Measurements from ENCODE around the gene AOAH. TPM values are rescaled to one million over a fixed set of nuclear protein-coding genes. Genes with fewer than 3 reads are reported as not detected.
"Not testable (repeated sequence)": the region's sequence is repeated elsewhere in the genome, so short reads cannot be mapped to it uniquely, and the experiment has no call there.

AOAH gene
- total RNA-seq, 2 donors from 2014 or later, result 2.5 to 7.2 TPM

DNA sequence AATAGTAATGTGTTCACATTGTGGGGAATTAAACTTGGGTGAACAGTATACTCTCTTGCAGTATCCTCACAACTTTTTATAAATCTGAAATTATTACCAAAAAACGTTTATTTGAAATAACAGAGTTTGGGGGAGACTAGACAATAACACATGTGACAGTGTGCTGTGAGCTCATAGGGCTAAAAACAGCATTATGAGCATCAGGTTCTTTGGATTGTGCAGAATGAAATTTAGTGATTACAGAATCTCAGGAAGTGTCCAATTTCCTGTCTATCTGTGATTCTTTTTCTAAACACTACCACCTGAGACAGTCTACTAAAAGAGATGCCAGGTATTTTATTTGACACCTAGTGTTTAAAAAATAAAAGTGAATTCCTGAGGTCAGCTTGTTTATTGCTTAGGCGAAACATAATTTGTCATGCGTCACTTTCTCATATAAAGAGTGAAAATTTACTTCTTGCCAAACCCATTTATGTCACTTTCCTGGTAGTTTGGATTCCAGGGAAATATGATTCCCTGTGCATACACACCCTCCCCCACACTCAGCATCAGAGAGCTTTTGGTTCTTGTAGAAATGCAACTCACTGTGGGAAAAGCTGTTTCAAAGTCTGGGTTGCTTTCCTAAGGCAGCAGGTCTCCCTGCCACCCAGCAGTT lies 71.2 kb downstream of the AOAH start:
- Histone ChIP-seq H3K4me3 (no peak overlapping the region), H3K36me3 (no peaks in the 10 kb centered on the region), H3K27ac (no peak overlapping the region), H3K27me3 (no peaks in the 10 kb centered on the region), H3K4me1 (no peaks in the 10 kb centered on the region), H3K9me3 (no peaks in the 10 kb centered on the region)
- no peak for DNase-seq (ENCODE audit: low spot score)
- TF ChIP-seq CTCF (IDR thresholded peaks at IDR 0.05), result no peak

DNA sequence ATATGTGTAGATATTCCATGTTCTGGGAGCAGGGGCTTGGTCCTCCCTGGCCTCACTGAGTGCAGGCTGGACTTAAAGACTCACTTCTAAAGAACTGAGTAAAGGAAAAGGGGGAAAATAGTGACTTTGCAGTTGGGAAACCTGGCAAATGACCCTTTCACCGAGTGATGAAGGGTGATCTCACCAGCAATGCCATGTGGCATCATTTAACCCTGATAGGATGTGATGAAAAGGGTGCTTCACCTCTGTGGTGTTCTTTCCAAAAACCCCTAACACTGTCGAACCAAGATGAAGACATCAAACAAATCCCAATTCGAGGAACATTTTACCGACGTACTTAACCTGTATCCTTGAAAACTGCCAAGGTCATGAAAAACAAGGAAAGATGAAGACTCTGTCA lies 71.9 kb downstream of the AOAH start:
- Histone ChIP-seq H3K9me3 (no peaks in the 10 kb centered on the region), H3K27me3 (no peaks in the 10 kb centered on the region), H3K4me1 (no peaks in the 10 kb centered on the region), H3K27ac (no peak overlapping the region), H3K4me3 (no peak overlapping the region), H3K36me3 (no peaks in the 10 kb centered on the region)
- no peak for DNase-seq (ENCODE audit: low spot score)
- TF ChIP-seq CTCF (IDR thresholded peaks at IDR 0.05), result no peak

DNA sequence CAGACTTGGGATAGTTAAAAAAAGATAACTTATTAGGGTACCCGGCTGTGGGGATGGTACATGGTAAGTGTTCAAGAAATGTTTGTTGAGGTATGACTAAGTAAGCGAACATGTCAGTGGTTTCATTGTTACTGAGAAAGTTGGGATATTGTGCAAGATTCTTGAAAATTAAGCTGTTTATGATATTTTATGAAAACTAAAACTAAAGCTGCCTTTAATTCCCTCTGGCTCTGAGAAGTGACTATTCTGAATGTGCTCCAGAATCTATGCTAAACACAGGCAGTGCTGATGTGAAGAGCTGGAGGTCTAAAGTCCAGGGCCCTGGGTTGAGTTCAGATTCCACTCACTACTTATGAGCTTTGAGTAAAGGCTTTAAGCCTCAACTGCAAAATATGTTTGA lies 72.9 kb downstream of the AOAH start:
- H3K4me3 ChIP-seq, result no peak overlapping the region
- no peaks in the 10 kb centered on the region for H3K9me3 ChIP-seq
- H3K36me3 ChIP-seq, result no peaks in the 10 kb centered on the region
- no peak for DNase-seq (ENCODE audit: low spot score)
- no peak overlapping the region for H3K27ac ChIP-seq
- no peaks in the 10 kb centered on the region for H3K27me3 ChIP-seq
- no peak for TF ChIP-seq CTCF (IDR thresholded peaks at IDR 0.05)
- H3K4me1 ChIP-seq, result no peaks in the 10 kb centered on the region

DNA sequence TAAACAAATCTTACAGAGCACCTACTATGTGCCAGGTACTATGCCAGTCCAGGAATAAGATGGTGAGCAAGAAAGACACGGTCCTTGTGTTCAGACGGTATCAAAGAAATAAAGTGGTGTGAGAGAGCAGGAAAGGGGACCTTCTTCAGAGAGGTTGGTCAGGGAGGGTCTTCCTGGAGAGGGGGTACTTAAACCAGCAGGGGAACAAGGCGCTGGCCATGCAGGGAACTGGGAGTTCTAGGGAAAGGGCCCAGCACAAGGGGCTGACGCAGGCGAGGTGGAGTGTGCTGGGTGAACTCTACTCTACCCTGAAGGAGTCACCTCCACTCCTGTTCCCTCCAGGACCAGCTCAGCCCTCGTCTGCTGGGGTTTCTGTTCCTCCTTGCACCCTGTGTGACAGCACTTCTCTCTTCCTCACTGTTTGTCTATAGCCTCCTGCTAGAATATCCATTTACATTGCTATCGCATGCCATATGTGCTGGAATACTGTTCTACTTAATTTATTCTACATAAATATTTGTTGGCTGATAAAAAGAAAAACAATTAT lies 73.5 kb downstream of the AOAH start:
- no peak for TF ChIP-seq CTCF (IDR thresholded peaks at IDR 0.05)

DNA sequence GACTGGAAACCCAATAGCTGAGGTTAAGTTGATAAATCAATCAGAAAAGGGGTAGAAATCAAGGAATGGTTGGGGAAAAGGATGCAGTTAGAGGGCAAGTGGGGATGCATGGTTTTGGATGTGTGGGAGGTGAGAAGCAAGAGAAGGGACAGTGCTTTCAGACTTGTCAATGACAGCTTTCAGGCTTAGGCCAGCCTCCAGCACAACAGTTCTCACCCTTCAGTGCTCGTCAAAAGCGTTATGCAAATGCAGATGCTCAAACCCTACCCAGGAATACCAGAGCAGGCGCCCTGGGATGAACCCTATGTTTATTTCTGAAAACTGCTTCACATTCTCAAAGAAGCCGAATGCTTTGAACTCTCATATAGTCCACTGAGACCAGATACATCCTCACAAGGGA lies 74.0 kb downstream of the AOAH start:
- Histone ChIP-seq H3K4me3 (no peak overlapping the region), H3K27ac (no peak overlapping the region), H3K4me1 (no peaks in the 10 kb centered on the region), H3K27me3 (no peaks in the 10 kb centered on the region), H3K36me3 (no peaks in the 10 kb centered on the region), H3K9me3 (no peaks in the 10 kb centered on the region)
- no peak for TF ChIP-seq CTCF (IDR thresholded peaks at IDR 0.05)
- DNase-seq (ENCODE audit: low spot score), result no peak

More for the DNA sequence above, 73.5 kb downstream of the AOAH start:
- no peaks in the 10 kb centered on the region for H3K9me3 ChIP-seq
- no peak overlapping the region for H3K27ac ChIP-seq
- DNase-seq (ENCODE audit: low spot score), result no peak
- no peaks in the 10 kb centered on the region for H3K27me3 ChIP-seq
- no peaks in the 10 kb centered on the region for H3K36me3 ChIP-seq
- H3K4me1 ChIP-seq, result no peaks in the 10 kb centered on the region
- H3K4me3 ChIP-seq, result no peak overlapping the region

DNA sequence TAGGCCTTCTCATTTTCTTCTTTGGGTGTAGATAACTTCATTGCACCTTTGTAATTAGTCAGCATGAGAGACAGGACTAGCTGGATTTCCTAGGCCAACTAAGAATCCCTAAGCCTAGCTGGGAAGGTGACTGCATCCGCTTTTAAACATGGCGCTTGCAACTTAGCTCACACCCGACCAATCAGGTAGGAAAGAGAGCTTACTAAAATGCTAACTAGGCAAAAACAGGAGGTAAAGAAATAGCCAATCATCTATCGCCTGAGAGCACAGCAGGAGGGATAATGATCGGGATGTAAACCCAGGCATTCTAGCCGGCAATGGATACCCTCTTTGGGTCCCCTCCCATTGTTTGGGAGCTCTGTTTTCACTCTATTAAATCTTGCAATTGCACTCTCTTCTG lies 75.0 kb downstream of the AOAH start:
- H3K36me3 ChIP-seq; H3K27ac ChIP-seq; H3K9me3 ChIP-seq; H3K4me3 ChIP-seq; DNase-seq (ENCODE audit: low spot score); H3K27me3 ChIP-seq; H3K4me1 ChIP-seq: not testable (repeated sequence)
